ENCODE measurements around the gene UGT2A1.

UGT2A1 gene

GRCh38 chr4:69584135-69584534 lies 68.9 kb downstream of the UGT2A1 start:
- no peak for DNase-seq

GRCh38 chr4:69583543-69583942 lies 69.5 kb downstream of the UGT2A1 start:
- DNase-seq = no peak

- no peak for DNase-seq
Measured at GRCh38 chr4:69577245-69577644, 75.8 kb downstream of the UGT2A1 start.

- DNase-seq = no peak
Measured at GRCh38 chr4:69576251-69576877, 76.7 kb downstream of the UGT2A1 start.

DNA sequence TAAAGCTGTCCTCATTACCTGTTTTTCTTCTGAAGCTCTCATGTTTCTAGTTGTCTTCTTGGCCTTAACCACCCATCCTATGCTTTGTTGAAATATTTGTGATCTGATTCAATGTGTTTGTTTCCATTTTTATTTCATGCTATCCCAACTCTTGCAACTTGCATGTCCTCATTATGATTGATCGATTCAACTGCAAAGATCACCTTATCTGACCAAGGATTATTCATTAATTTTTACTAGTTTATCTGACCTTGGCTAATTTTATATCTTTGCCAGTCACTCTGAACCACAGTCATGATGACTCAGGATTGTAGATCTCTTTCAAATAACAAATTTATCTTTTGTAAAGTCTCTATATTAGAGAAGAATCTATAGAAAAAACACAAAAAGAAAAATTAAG lies 84.3 kb downstream of the UGT2A1 start:
- no peak for DNase-seq

DNA sequence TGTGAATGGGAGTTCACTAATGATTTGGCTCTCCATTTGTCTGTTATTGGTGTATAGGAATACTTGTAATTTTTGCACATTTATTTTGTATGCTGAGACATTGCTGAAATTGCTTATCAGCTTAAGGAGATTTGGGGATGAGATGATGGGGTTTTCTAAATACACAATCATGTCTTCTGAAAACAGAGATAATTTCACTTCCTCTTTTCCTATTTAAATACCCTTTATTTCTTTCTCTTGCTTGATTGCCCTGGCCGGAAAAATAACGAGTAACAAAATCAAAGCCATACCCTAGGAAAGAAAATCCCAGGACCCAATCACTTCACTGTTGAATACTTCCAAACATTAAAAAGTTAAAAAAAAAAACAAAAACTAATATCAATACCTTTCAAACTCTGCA lies 89.6 kb downstream of the UGT2A1 start:
- no peak for DNase-seq

GRCh38 chr4:69549651-69550050 lies 103.4 kb downstream of the UGT2A1 start:
- no peak for DNase-seq

DNA sequence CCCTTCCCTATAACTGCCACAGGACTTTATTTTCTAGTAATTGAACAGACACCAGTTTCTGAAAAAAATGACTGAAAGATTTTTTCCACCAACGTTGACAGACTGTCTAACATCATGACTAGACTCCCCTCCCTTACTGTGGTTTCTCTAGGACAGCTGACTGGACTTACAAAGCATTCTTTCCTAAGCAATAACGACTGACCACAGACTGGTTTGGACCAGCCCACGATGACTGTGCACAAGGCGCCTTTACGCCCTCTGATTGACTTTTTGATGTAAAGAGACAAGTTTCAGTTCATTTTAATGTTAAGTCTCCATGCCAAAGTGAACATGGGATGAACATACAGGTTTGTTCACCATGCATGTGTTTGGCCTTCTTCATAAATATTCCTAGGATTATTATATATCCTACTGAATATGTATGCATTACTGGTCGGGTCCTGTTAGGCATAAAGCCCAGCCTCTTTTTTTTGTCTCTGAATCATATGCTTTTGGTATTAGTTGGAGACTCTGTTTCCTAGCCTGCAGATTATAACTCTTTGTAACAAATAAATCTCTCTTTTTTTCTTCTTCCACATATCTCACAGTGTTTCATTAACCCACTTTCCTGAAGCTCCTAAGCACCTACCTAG lies 106.8 kb downstream of the UGT2A1 start:
- no peak for DNase-seq

Data from stimulated activated CD4-positive, alpha-beta T cell treated with anti-CD3 and anti-CD28 coated beads, Interleukin-4, amount 100 ng/mL, for 4 hours (primary cell).